Trophoblast cell (in vitro differentiated cells and primary cell): ENCODE results near the gene FAM72D.
"Not testable (repeated sequence)": the region's sequence is repeated elsewhere in the genome, so short reads cannot be mapped to it uniquely, and the experiment has no call there.

Experiments used
- DNase-seq, 2 donors: peaks; one replicate each; pipeline ENCODE4 v3.0.0-alpha.2; 2016
- H2AFZ ChIP-seq: 2 replicates; pipeline ENCODE4 v1.6.1; 2013; ENCODE audit warnings: low read length, moderate library complexity, mild to moderate bottlenecking; ENCODE audit not compliant: insufficient read depth, poor library complexity
- H2AK5ac ChIP-seq: 2 replicates; pipeline ENCODE4 v1.6.1; 2013; ENCODE audit warnings: mild to moderate bottlenecking, low read length
- H2BK120ac ChIP-seq: 2 replicates; pipeline ENCODE4 v1.6.1; 2013; ENCODE audit warnings: low read length, mild to moderate bottlenecking, moderate library complexity; ENCODE audit not compliant: insufficient read depth, poor library complexity
- H2BK12ac ChIP-seq: 2 replicates; pipeline ENCODE4 v1.6.1; 2013; ENCODE audit warnings: mild to moderate bottlenecking, low read length, moderate library complexity
- H2BK5ac ChIP-seq: 2 replicates; pipeline ENCODE4 v1.6.1; 2013; ENCODE audit warnings: low read length, low read depth, moderate library complexity, mild to moderate bottlenecking; ENCODE audit not compliant: poor library complexity
- H3K14ac ChIP-seq: 2 replicates; pipeline ENCODE4 v1.6.1; 2013; ENCODE audit warnings: mild to moderate bottlenecking, low read length
- H3K18ac ChIP-seq: 2 replicates; pipeline ENCODE4 v1.6.1; 2013; ENCODE audit warnings: mild to moderate bottlenecking, low read length
- H3K23ac ChIP-seq: 2 replicates; pipeline ENCODE4 v1.6.1; 2013; ENCODE audit warnings: low read length
- H3K27ac ChIP-seq: 2 replicates; pipeline ENCODE4 v1.5.1; 2013; ENCODE audit warnings: low read depth, mild to moderate bottlenecking, inconsistent platforms, low read length, moderate library complexity
- H3K27me3 ChIP-seq: 2 replicates; pipeline ENCODE4 v1.6.1; 2013; ENCODE audit warnings: inconsistent platforms, mild to moderate bottlenecking, low read length, moderate library complexity; ENCODE audit not compliant: insufficient read depth
- H3K36me3 ChIP-seq, 2 experiments: 1 replicate in 1 of 2; 2 replicates in 1 of 2; pipeline ENCODE4 v1.6.1; 2013; ENCODE audit warnings: low read length in 2 of 2, mild to moderate bottlenecking in 2 of 2, moderate library complexity in 1 of 2; ENCODE audit not compliant: insufficient read depth in 2 of 2, control insufficient read depth in 1 of 2
- H3K4ac ChIP-seq: 2 replicates; pipeline ENCODE4 v1.6.1; 2013; ENCODE audit warnings: low read depth, mild to moderate bottlenecking, low read length, moderate library complexity
- H3K4me1 ChIP-seq, 2 experiments: 1 replicate in 1 of 2; 2 replicates in 1 of 2; pipeline ENCODE4 v1.6.1; 2013; ENCODE audit warnings: low read length in 2 of 2, mild to moderate bottlenecking in 2 of 2, moderate library complexity in 1 of 2; ENCODE audit not compliant: insufficient read depth in 2 of 2, control insufficient read depth in 1 of 2
- H3K4me2 ChIP-seq: 2 replicates; pipeline ENCODE4 v1.6.1; 2013; ENCODE audit warnings: inconsistent platforms, mild to moderate bottlenecking, low read length, moderate library complexity
- H3K4me3 ChIP-seq: 2 replicates; pipeline ENCODE4 v1.5.1; 2013; ENCODE audit warnings: mild to moderate bottlenecking, low read depth, low read length, inconsistent platforms
- H3K79me1 ChIP-seq: one replicate; pipeline ENCODE4 v1.6.1; 2013; ENCODE audit warnings: low read length
- H3K79me2 ChIP-seq: 2 replicates; pipeline ENCODE4 v1.6.1; 2013; ENCODE audit warnings: low read length, mild to moderate bottlenecking; ENCODE audit not compliant: control insufficient read depth, insufficient read depth, poor library complexity
- H3K9ac ChIP-seq: 2 replicates; pipeline ENCODE4 v1.6.1; 2013; ENCODE audit warnings: mild to moderate bottlenecking, low read length
- H3K9me3 ChIP-seq: 2 replicates; pipeline ENCODE4 v1.6.1; 2013; ENCODE audit warnings: low read depth, mild to moderate bottlenecking, control low read depth, inconsistent platforms, low read length; ENCODE audit not compliant: insufficient read depth
- H4K12ac ChIP-seq: 2 replicates; pipeline ENCODE4 v1.6.1; 2013; ENCODE audit warnings: low read depth, mild to moderate bottlenecking, low read length, moderate library complexity
- H4K8ac ChIP-seq: 2 replicates; pipeline ENCODE4 v1.6.1; 2013; ENCODE audit warnings: low read depth, mild to moderate bottlenecking, low read length, moderate library complexity
- H4K91ac ChIP-seq: one replicate; pipeline ENCODE4 v1.6.1; 2013; ENCODE audit warnings: low read depth, mild to moderate bottlenecking, low read length, moderate library complexity
- WGBS: extraction: QIAGEN DNeasy Blood & Tissue Kit; methylation state at CpG from one replicate; pipeline ENCODE4 v1.1.7; 2013; ENCODE audit warnings: missing lambda C conversion rate; ENCODE audit not compliant: insufficient read length, insufficient coverage; ENCODE audit errors: extremely low coverage; 5-methylcytosine and 5-hydroxymethylcytosine counted together

FAM72D gene

GRCh38 chr1:145074021-145074559 lies 21.7 kb upstream of the FAM72D start:
- WGBS: no CpG with 5 or more reads among the region's 6 CpGs
- not testable (repeated sequence) for H3K27me3 ChIP-seq, H2BK120ac ChIP-seq, H3K79me1 ChIP-seq, DNase-seq, H4K91ac ChIP-seq, H2BK12ac ChIP-seq, H3K9ac ChIP-seq, H3K23ac ChIP-seq, H3K27ac ChIP-seq, H3K4me2 ChIP-seq, H3K9me3 ChIP-seq, H3K14ac ChIP-seq, H3K79me2 ChIP-seq, H4K8ac ChIP-seq, H3K4me1 ChIP-seq, H3K36me3 ChIP-seq, H3K4me3 ChIP-seq, H2BK5ac ChIP-seq, H2AK5ac ChIP-seq, H2AFZ ChIP-seq, H3K18ac ChIP-seq, H3K4ac ChIP-seq, H4K12ac ChIP-seq

- not testable (repeated sequence) for H3K23ac ChIP-seq, H3K9ac ChIP-seq, H3K36me3 ChIP-seq, H4K12ac ChIP-seq, DNase-seq, H3K79me2 ChIP-seq, H3K27me3 ChIP-seq, H2BK5ac ChIP-seq, H4K91ac ChIP-seq, H2AK5ac ChIP-seq, H3K79me1 ChIP-seq, H2BK12ac ChIP-seq, H2BK120ac ChIP-seq, H3K14ac ChIP-seq, H3K18ac ChIP-seq, H3K4me2 ChIP-seq, H3K4me3 ChIP-seq, H3K4me1 ChIP-seq, H3K27ac ChIP-seq, H4K8ac ChIP-seq, H3K9me3 ChIP-seq, H2AFZ ChIP-seq, H3K4ac ChIP-seq
- no CpG with 5 or more reads among the region's 3 CpGs for WGBS
These were observed 18.9 kb upstream of the FAM72D start for GRCh38 chr1:145076877-145077276.

- no CpG with 5 or more reads among the region's 11 CpGs for WGBS
- H2AFZ ChIP-seq, H3K4ac ChIP-seq, H3K23ac ChIP-seq, H4K91ac ChIP-seq, H3K18ac ChIP-seq, H3K4me3 ChIP-seq, H3K79me1 ChIP-seq, H3K4me2 ChIP-seq, H3K27ac ChIP-seq, H3K9ac ChIP-seq, H3K27me3 ChIP-seq, H2AK5ac ChIP-seq, DNase-seq, H3K79me2 ChIP-seq, H2BK120ac ChIP-seq, H4K8ac ChIP-seq, H2BK12ac ChIP-seq, H4K12ac ChIP-seq, H3K9me3 ChIP-seq, H3K4me1 ChIP-seq, H3K36me3 ChIP-seq, H2BK5ac ChIP-seq, H3K14ac ChIP-seq: not testable (repeated sequence)
These were observed 17.6 kb upstream of the FAM72D start for GRCh38 chr1:145077872-145078786.

- WGBS: no CpG with 5 or more reads among the region's 5 CpGs
- not testable (repeated sequence) for H3K27ac ChIP-seq, H3K23ac ChIP-seq, H2AK5ac ChIP-seq, H3K79me1 ChIP-seq, H3K9ac ChIP-seq, H3K14ac ChIP-seq, H3K18ac ChIP-seq, H3K79me2 ChIP-seq, H3K4ac ChIP-seq, H2BK12ac ChIP-seq, H3K4me1 ChIP-seq, H3K4me2 ChIP-seq, H3K36me3 ChIP-seq, H4K8ac ChIP-seq, H2AFZ ChIP-seq, H3K4me3 ChIP-seq, H3K9me3 ChIP-seq, H2BK5ac ChIP-seq, H2BK120ac ChIP-seq, DNase-seq, H3K27me3 ChIP-seq, H4K12ac ChIP-seq, H4K91ac ChIP-seq
These were observed 16.9 kb upstream of the FAM72D start for GRCh38 chr1:145078787-145079370.
